RWPE1 (cell line): ENCODE results near the gene LATS2.
A peak's percentile ranks its signal among the peaks of the same experiment; 100 is the strongest.

Experiments
- CTCF ChIA-PET: fragments of 350-600 bp; sonication (Branson Sonifier 250); formaldehyde crosslinking; extraction: SDS; loops from one replicate; lab custom pipeline; 2021; lab: Yijun Ruan, JAX
- POLR2A ChIA-PET: fragments of 400-600 bp; formaldehyde crosslinking; extraction: SDS; loops from one replicate; lab custom pipeline; 2020; ENCODE audit warnings: antibody characterized with exemption; ENCODE audit not compliant: low non-redundant PET; lab: Yijun Ruan, JAX
- DNase-seq: peaks from one replicate; pipeline ENCODE4 v3.0.0; 2012; ENCODE audit warnings: low spot score
- H3K27ac ChIP-seq: fragments of 450-650 bp; 2 replicates; pipeline ENCODE4 v1.5.1; 2017
- CTCF ChIP-seq: fragments of 450-650 bp; conservative IDR thresholded peaks from 2 replicates; pipeline ENCODE4 v1.5.1; 2017; ENCODE audit warnings: low read depth, mild to moderate bottlenecking

LATS2 gene

GRCh38 chr13:21081926-21082325 lies 20.5 kb upstream of the LATS2 start:
- ChIA-PET CTCF (no interaction called here), POLR2A (no interaction called here)
- H3K27ac ChIP-seq = no peak overlapping the region
- TF ChIP-seq CTCF = no peak
- DNase-seq = no peak

- CTCF ChIA-PET = interaction anchor here (0.8 kb wide), 1 partner anchor 19 kb away, joined by 3 read pairs; no protein-coding TSS in a partner anchor
These were observed 19.2 kb upstream of the LATS2 start for GRCh38 chr13:21080593-21080891.

GRCh38 chr13:21079761-21080592 lies 18.6 kb upstream of the LATS2 start:
- ChIA-PET POLR2A (no interaction called here), CTCF (interaction anchor here (0.8 kb wide), 1 partner anchor 20 kb away, joined by 3 read pairs; no protein-coding TSS in a partner anchor)
- TF ChIP-seq CTCF = no peak
- DNase-seq = peak; percentile 22
- no peak overlapping the region for H3K27ac ChIP-seq

More at GRCh38 chr13:21080593-21080891, 19.2 kb upstream of the LATS2 start:
- POLR2A ChIA-PET = no interaction called here
- no peak for DNase-seq
- TF ChIP-seq CTCF = no peak
- no peak overlapping the region for H3K27ac ChIP-seq

- H3K27ac ChIP-seq = no peak overlapping the region
- ChIA-PET POLR2A (no interaction called here), CTCF (no interaction called here)
- no peak for DNase-seq
- TF ChIP-seq CTCF = no peak
These were observed 17.8 kb upstream of the LATS2 start for GRCh38 chr13:21079221-21079620.

- POLR2A ChIA-PET = no interaction called here
These were observed 17.1 kb upstream of the LATS2 start for GRCh38 chr13:21078501-21078900.

GRCh38 chr13:21077788-21078353 lies 16.5 kb upstream of the LATS2 start:
- no peak for DNase-seq
- no peak overlapping the region for H3K27ac ChIP-seq
- ChIA-PET POLR2A (no interaction called here), CTCF (interaction anchor here (0.5 to 0.6 kb wide), 2 partner anchors 9 to 366 kb away, joined by 3 to 4 read pairs; no protein-coding TSS in a partner anchor)
- no peak for TF ChIP-seq CTCF

More at GRCh38 chr13:21078501-21078900, 17.1 kb upstream of the LATS2 start:
- no peak for DNase-seq
- CTCF ChIA-PET = no interaction called here
- no peak overlapping the region for H3K27ac ChIP-seq
- no peak for TF ChIP-seq CTCF
